HG02623 (cell line): Measurements from ENCODE around the gene PTEN.

Source experiments
- ATAC-seq: cut with Tn5 transposase; IDR thresholded peaks from one replicate; pipeline ENCODE4 v1.9.1; 2021; ENCODE audit warnings: moderate library complexity; ENCODE audit not compliant: unreplicated experiment

Gene PTEN

DNA sequence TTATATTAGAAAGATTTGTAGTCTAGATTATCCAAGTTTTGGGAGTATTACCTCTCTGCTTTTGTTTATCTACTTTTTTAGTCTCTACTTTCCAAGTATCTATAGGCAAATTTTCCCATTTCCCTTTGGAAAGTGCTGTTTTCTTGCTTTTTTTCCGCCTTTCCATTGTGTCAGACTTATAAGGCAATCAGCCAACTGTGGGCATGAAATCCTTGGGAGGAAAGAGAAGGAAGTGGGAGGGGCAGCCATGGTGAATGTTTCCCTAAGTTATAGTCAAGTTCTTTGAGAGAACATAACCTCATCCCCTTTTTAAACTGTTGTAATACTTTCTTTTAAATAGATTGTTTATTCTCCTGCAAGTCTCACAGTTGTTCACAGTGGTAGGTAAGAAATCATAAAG is 52.6 kb downstream of the PTEN start:
- no peak for ATAC-seq

DNA sequence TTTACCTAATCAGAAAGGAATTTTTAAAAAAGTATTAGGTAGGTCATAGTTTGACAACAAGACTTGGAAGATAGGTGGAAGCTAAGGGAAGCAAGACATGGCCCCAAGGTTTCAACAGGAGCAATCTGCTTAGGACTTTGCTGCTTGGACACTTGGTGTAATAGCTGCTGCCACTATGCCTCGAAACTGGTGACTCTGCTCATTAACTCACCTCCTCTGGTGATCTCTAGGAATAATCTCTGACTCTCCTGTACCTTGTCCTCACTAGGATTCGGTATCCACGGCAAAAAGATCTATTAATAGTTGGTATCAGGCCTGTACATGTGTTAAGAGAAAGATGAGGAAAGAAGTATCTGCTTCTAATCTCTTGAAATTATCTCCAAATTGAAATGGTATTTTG is 53.1 kb downstream of the PTEN start:
- no peak for ATAC-seq

DNA sequence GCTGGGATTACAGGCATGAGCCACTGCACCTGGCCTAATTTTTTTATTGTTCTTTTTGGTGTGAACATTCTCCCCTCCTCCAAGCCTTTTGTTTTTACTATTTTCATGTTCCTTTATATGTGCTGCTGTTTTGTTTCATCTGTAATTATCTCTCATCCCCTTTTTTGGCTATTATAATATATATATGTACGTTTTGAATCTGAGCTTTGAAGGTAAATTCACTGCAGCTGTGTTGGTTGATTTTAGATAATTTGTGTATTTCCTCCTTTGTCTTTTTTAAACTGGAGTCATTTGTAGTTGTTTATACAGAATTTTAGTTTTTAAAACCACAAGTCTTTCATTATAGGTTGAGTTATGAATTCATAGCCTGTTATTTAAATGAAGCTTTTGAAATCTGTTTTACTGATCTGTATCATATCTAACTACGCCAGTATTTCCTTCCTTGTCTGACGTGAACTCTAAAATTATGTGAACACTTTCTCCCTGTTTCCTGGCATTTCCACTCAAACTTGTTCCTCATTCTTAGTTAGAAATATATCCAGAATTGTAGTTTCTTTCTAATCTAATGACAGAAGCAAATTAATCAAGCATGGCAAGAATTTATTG is 54.9 kb downstream of the PTEN start:
- ATAC-seq: no peak

DNA sequence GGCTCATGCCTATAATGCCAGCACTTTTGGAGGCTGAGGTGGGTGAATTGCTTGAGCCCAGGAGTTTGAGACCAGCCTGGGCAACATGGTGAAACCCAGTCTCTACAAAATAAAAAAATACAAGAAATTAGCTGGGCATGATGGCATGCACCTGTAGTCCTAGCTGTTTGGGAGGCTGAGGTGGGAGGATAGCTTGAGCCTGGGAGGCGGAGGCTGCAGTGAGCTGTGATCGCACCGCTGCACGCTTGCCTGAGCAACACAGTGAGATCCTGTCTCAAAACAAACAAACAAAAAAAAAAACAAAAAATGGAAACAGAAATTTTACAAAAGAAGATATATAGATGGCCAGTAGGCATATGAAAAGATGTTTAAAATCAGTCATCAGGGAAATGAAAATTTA is 57.1 kb downstream of the PTEN start:
- no peak for ATAC-seq

GRCh38 chr10:87921931-87922688 is 58.7 kb downstream of the PTEN start:
- ATAC-seq: no peak

DNA sequence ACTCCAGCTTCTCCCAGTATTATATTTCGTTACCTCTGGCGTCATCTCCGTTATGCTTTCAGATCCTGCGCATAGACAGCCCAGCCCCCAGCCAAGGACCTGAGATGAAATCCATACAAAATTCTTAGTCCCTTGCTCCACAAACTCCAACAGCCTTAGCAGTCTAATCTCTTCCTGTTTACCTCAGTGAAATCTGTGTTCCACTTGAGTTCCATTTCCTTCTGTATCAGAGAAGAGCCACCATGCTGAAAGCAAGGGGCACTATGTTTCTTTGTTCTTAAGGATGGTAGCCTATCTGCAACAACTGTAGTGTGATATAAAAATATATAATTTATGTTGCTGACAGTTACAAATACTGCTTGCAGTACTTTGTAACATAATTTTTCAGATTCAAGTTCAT is 59.8 kb downstream of the PTEN start:
- ATAC-seq: no peak

DNA sequence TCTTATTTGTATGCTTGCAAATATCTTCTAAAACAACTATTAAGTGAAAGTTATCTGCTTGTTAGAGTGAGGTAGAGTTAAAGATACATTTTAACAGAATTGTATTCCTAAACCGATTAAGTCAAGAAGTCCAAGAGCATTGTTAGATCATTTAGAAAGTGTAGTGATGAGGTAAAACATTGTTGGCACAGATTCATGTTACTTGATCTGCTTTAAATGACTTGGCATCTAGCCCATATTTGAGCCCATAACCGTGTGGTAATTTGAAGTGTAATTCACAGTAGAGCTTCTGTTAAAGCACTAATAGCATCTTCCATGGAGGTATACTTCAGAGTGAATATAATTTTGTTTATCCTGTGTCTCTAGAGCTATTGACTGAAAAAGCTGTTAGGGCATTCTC is 62.1 kb downstream of the PTEN start:
- no peak for ATAC-seq

- ATAC-seq: no peak
Observed at GRCh38 chr10:87927091-87927490, 63.7 kb downstream of the PTEN start.

GRCh38 chr10:87928996-87929395 is 65.6 kb downstream of the PTEN start:
- ATAC-seq: no peak

DNA sequence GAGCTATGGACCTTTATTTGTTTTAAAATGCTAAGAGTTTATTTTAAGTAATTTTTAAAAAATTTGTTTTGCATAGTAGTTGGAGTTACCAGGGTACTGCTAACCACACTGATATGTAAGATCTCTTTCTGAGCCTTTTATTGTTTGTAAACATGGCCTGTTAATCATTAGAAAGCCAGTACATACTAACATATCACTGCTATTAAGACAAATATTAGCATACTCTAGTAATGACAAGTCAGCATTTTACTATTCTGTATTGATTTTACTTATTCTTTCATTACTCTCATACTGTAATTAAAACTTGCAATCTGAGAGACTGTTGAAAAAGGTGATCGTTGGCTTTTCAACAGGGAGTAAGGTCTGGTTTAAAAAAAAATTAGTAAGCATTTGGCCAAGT is 66.7 kb downstream of the PTEN start:
- no peak for ATAC-seq

GRCh38 chr10:87930934-87931835 is 67.8 kb downstream of the PTEN start:
- ATAC-seq: no peak

- ATAC-seq: no peak
Observed at GRCh38 chr10:87931836-87932230, 68.4 kb downstream of the PTEN start.

GRCh38 chr10:87935290-87936141 is 72.1 kb downstream of the PTEN start:
- ATAC-seq: no peak

- no peak for ATAC-seq
Observed at GRCh38 chr10:87940210-87940609, 76.8 kb downstream of the PTEN start.

DNA sequence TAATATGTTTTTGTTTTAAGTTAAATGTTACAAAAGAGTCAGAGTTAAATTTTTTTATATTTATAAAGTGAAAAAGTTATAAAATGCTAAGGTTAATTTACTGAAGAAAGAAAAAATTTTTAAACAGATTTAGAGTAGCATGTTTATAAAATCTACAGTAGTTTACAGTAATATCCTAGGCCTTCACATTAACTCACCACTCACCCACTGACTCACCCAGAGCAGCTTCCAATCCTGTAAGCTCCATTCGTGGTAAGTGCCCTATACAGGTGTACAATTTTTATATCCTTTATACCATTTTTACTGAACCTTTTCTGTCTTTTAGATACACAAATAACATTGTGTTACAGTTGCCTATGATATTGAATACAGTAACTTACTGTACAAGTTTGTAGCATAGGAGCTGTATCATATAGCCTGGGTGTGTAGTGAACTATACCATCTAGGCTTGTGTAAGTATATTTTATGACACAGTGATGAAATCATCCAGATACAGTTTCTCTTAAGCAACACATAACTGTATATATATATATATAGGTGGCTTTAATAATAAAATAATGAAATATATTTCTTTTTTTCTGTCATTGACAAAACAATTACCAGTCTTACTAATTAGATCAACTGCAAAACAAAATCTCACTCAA is 79.6 kb downstream of the PTEN start:
- ATAC-seq: no peak

DNA sequence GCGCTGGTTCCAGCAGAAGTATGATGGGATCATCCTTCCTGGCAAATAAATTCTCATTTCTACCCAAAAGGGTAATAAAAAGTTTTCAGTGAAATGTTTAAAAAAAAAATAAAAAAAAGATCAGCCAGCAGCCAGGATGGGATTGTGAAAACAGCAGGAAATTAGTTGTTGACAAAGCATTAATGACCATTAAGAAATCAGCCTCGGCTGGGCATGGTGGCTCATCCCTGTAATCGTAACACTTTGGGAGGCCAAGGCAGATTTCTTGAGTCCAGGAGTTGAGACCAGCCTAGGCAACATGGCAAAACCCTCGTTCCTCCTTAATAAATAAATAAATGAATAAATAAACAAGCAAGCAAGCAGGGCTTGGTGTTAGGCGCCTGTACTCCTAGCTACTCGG is 82.6 kb downstream of the PTEN start:
- ATAC-seq: no peak

GRCh38 chr10:87952612-87953011 is 89.2 kb downstream of the PTEN start:
- no peak for ATAC-seq

DNA sequence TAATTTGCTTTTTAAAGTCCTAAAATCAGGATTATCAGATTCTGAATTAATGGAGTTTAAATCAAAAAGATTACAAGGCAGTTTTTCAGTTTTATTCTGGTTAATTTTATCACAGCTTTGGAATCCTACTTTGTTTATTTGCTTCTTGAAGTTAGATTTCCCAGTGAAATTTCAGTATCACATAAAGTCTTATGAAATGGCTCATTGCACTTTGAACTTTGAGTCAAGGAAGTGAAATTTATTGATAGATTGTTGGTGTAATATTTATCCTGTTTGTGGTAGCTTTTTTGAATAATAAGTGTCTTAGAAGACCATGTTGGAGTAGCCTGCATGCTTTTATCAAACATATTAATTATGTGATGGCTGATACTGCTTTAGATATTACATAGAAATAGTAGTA is 92.6 kb downstream of the PTEN start:
- no peak for ATAC-seq

DNA sequence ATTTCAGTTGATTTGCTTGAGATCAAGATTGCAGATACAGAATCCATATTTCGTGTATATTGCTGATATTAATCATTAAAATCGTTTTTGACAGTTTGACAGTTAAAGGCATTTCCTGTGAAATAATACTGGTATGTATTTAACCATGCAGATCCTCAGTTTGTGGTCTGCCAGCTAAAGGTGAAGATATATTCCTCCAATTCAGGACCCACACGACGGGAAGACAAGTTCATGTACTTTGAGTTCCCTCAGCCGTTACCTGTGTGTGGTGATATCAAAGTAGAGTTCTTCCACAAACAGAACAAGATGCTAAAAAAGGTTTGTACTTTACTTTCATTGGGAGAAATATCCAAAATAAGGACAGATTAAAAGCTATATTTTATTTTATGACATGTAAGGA is 94.3 kb downstream of the PTEN start:
- ATAC-seq: no peak

- ATAC-seq: no peak
Observed at GRCh38 chr10:87960230-87960629, 96.8 kb downstream of the PTEN start.
